Peyer's patch (tissue), 4 donors: Measurements from ENCODE around the gene MCMBP. TPM values are rescaled to one million over a fixed set of nuclear protein-coding genes. Genes with fewer than 3 reads are reported as not detected.
A peak's percentile ranks its signal among the peaks of the same experiment; 100 is the strongest.

Source experiments
- DNase-seq, 3 donors: peaks; one replicate each; pipeline ENCODE4 v3.0.0-alpha.2; 2017 to 2019
- H3K27ac ChIP-seq, 4 donors: fragments of 200-600 bp; sonication (generic); one replicate each; pipeline ENCODE4 v1.5.1; 2016 to 2019
- H3K27me3 ChIP-seq, 2 donors: fragments of 200-600 bp; sonication (generic); one replicate each; pipeline ENCODE4 v1.5.1; 2019
- H3K36me3 ChIP-seq, 3 donors: fragments of 200-600 bp; sonication (generic); one replicate each; pipeline ENCODE4 v1.5.1; 2016 to 2019
- H3K4me1 ChIP-seq, 4 donors: fragments of 200-600 bp; sonication (generic); one replicate each; pipeline ENCODE4 v1.5.1; 2016 to 2019
- H3K4me3 ChIP-seq, 4 donors: fragments of 200-600 bp; sonication (generic); 1 replicate in 3 of 4; 2 replicates in 1 of 4; pipeline ENCODE4 v1.5.1; 2016 to 2019; ENCODE audit warnings: mild to moderate bottlenecking in 1 of 4
- H3K9me3 ChIP-seq, 4 donors: fragments of 200-600 bp; sonication (generic); one replicate each; pipeline ENCODE4 v1.5.1; 2016 to 2019; ENCODE audit warnings: mild to moderate bottlenecking in 1 of 4
- CTCF ChIP-seq, 6 experiments: fragments of 450-650 bp in 4 of 6; fragments of 200-600 bp in 2 of 6; sonication (generic) in 1 of 6; IDR thresholded peaks; one replicate each; pipeline ENCODE4 v1.5.1; 2017 to 2019; ENCODE audit warnings: antibody characterized with exemption in 6 of 6, mild to moderate bottlenecking in 3 of 6, moderate library complexity in 1 of 6
- POLR2A ChIP-seq, 2 donors: fragments of 450-650 bp; IDR thresholded peaks; one replicate each; pipeline ENCODE4 v1.5.1; 2017; ENCODE audit warnings: antibody characterized with exemption in 2 of 2, mild to moderate bottlenecking in 2 of 2, moderate library complexity in 2 of 2
- total RNA-seq, 4 donors: library from RNA; depleted of rRNA; stranded (reverse); fragments of >200 nt; gene quantifications; one replicate each; pipeline ENCODE4 v1.1.0, GENCODE V29; 2016

The MCMBP gene
- total RNA-seq, 4 donors from 2014 or later: 24.4 to 38.8 (median 29.8) TPM

GRCh38 chr10:119903946-119904666, 31.5 kb upstream of the MCMBP start:
- no peaks in the 10 kb centered on the region for H3K4me1 ChIP-seq
- H3K27ac ChIP-seq: no peak overlapping the region
- TF ChIP-seq POLR2A (IDR thresholded peaks at IDR 0.05): no peak
- TF ChIP-seq CTCF (IDR thresholded peaks at IDR 0.05): no peak
- no peaks in the 10 kb centered on the region for H3K9me3 ChIP-seq
- DNase-seq: no peak
- no peak overlapping the region for H3K4me3 ChIP-seq
- H3K36me3 ChIP-seq: peaks cover 0 to 61% (median 0%) of the 10 kb centered on the region in 3 donors
- no peaks in the 10 kb centered on the region for H3K27me3 ChIP-seq

GRCh38 chr10:119898577-119898976, 25.9 kb upstream of the MCMBP start:
- Histone ChIP-seq H3K27me3 (no peaks in the 10 kb centered on the region), H3K4me1 (peaks cover 0 to 37% (median 5%) of the 10 kb centered on the region in 4 donors), H3K36me3 (peaks cover 0 to 21% (median 0%) of the 10 kb centered on the region in 3 donors), H3K9me3 (no peaks in the 10 kb centered on the region), H3K27ac (no peak overlapping the region), H3K4me3 (no peak overlapping the region)
- DNase-seq: no peak
- TF ChIP-seq POLR2A (IDR thresholded peaks at IDR 0.05): no peak
- TF ChIP-seq CTCF (IDR thresholded peaks at IDR 0.05): no peak

- peak in 2 of 3 donors; percentile 75 to 76 for DNase-seq
- Histone ChIP-seq H3K4me1 (peaks cover 0 to 43% (median 7%) of the 10 kb centered on the region in 4 donors), H3K36me3 (peaks cover 0 to 9% (median 0%) of the 10 kb centered on the region in 3 donors), H3K4me3 (no peak overlapping the region), H3K27me3 (no peaks in the 10 kb centered on the region), H3K9me3 (no peaks in the 10 kb centered on the region), H3K27ac (peak overlapping the region in 2 of 4 donors; percentile 40 to 44)
- TF ChIP-seq POLR2A (IDR thresholded peaks at IDR 0.05): no peak
- no peak for TF ChIP-seq CTCF (IDR thresholded peaks at IDR 0.05)
Observed at GRCh38 chr10:119896937-119897770, 24.5 kb upstream of the MCMBP start.

- H3K9me3 ChIP-seq: no peaks in the 10 kb centered on the region
- DNase-seq: no peak
- H3K27ac ChIP-seq: peak overlapping the region in 2 of 4 donors; percentile 8 to 44
- no peak overlapping the region for H3K4me3 ChIP-seq
- H3K4me1 ChIP-seq: peaks cover 0 to 43% (median 7%) of the 10 kb centered on the region in 4 donors
- peaks cover 0 to 9% (median 0%) of the 10 kb centered on the region in 3 donors for H3K36me3 ChIP-seq
- H3K27me3 ChIP-seq: no peaks in the 10 kb centered on the region
- no peak for TF ChIP-seq CTCF (IDR thresholded peaks at IDR 0.05)
- no peak for TF ChIP-seq POLR2A (IDR thresholded peaks at IDR 0.05)
Observed at GRCh38 chr10:119896061-119896655, 23.5 kb upstream of the MCMBP start.

- peaks cover 0 to 43% (median 7%) of the 10 kb centered on the region in 4 donors for H3K4me1 ChIP-seq
- TF ChIP-seq POLR2A (IDR thresholded peaks at IDR 0.05) (no peak), CTCF (IDR thresholded peaks at IDR 0.05) (no peak)
- no peak overlapping the region for H3K27ac ChIP-seq
- peak overlapping the region in 2 of 4 donors; percentile 75 to 79 for H3K4me3 ChIP-seq
- H3K27me3 ChIP-seq: no peaks in the 10 kb centered on the region
- H3K9me3 ChIP-seq: no peaks in the 10 kb centered on the region
- no peak for DNase-seq
- H3K36me3 ChIP-seq: peaks cover 0 to 5% (median 0%) of the 10 kb centered on the region in 3 donors
Observed at GRCh38 chr10:119893845-119894427, 21.3 kb upstream of the MCMBP start.
